ENCODE data around the gene PIANP.

DNA sequence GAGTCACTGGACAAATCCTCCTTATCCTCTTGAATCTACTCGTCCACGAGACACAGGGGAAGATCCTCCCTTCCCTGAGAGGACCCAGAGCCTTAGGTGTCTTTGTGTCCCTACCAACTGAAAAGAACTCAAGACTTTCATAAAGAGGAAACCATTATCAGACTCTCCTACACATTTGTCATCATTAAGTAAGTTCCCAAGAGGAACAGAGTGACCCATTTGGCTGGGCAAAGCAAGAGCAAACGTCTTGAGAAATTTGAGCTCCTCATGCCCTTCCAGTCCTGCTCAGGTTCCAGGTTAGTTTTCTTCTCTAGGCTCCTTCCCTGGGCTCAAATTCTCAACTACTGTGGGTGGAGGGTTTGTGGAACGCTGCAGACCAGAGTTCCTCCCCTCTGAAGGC lies 46.6 kb upstream of the PIANP start:
- TF ChIP-seq, protein P1, sequence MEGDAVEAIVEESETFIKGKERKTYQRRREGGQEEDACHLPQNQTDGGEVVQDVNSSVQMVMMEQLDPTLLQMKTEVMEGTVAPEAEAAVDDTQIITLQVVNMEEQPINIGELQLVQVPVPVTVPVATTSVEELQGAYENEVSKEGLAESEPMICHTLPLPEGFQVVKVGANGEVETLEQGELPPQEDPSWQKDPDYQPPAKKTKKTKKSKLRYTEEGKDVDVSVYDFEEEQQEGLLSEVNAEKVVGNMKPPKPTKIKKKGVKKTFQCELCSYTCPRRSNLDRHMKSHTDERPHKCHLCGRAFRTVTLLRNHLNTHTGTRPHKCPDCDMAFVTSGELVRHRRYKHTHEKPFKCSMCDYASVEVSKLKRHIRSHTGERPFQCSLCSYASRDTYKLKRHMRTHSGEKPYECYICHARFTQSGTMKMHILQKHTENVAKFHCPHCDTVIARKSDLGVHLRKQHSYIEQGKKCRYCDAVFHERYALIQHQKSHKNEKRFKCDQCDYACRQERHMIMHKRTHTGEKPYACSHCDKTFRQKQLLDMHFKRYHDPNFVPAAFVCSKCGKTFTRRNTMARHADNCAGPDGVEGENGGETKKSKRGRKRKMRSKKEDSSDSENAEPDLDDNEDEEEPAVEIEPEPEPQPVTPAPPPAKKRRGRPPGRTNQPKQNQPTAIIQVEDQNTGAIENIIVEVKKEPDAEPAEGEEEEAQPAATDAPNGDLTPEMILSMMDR (IDR thresholded peaks at IDR 0.05) = no peak
- no peak for TF ChIP-seq EP300 (IDR thresholded peaks at IDR 0.05)
- TF ChIP-seq POLR2A (IDR thresholded peaks at IDR 0.05) = no peak
